ENCODE measurements around the gene ADSL.

The ADSL gene

GRCh38 chr22:40406063-40406890, 60.0 kb downstream of the ADSL start:
- DNase-seq, result no peak

- DNase-seq, result no peak
These were observed 60.9 kb downstream of the ADSL start for GRCh38 chr22:40407021-40407761.

- DNase-seq, result no peak
These were observed 61.8 kb downstream of the ADSL start for GRCh38 chr22:40407831-40408717.

- DNase-seq, result no peak
These were observed 62.7 kb downstream of the ADSL start for GRCh38 chr22:40408718-40409612.

GRCh38 chr22:40409613-40410113, 63.4 kb downstream of the ADSL start:
- DNase-seq, result no peak

- DNase-seq, result no peak
These were observed 64.0 kb downstream of the ADSL start for GRCh38 chr22:40410272-40410671.

GRCh38 chr22:40410731-40411505, 64.6 kb downstream of the ADSL start:
- no peak for DNase-seq

- DNase-seq, result no peak
These were observed 65.2 kb downstream of the ADSL start for GRCh38 chr22:40411506-40411861.

GRCh38 chr22:40412441-40412840, 66.1 kb downstream of the ADSL start:
- DNase-seq, result no peak

GRCh38 chr22:40413873-40414272, 67.6 kb downstream of the ADSL start:
- no peak for DNase-seq

- DNase-seq, result no peak
These were observed 68.0 kb downstream of the ADSL start for GRCh38 chr22:40414311-40414710.

- DNase-seq, result no peak
These were observed 68.7 kb downstream of the ADSL start for GRCh38 chr22:40414838-40415505.

- peak; percentile 43 for DNase-seq
These were observed 69.4 kb downstream of the ADSL start for GRCh38 chr22:40415531-40416266.

GRCh38 chr22:40416267-40416570, 69.9 kb downstream of the ADSL start:
- no peak for DNase-seq

- no peak for DNase-seq
These were observed 70.3 kb downstream of the ADSL start for GRCh38 chr22:40416636-40417035.

GRCh38 chr22:40417041-40417440, 70.7 kb downstream of the ADSL start:
- DNase-seq, result no peak

- DNase-seq, result no peak
These were observed 71.6 kb downstream of the ADSL start for GRCh38 chr22:40417881-40418280.

- peak; percentile 84 for DNase-seq
These were observed 72.3 kb downstream of the ADSL start for GRCh38 chr22:40418366-40419201.

GRCh38 chr22:40419718-40420117, 73.4 kb downstream of the ADSL start:
- DNase-seq, result no peak

Measured in NCI-H510A (cell line).